HG02623 (cell line): ENCODE measurements around the gene DLGAP1.

ENCODE experiments used
- ATAC-seq: cut with Tn5 transposase; IDR thresholded peaks from one replicate; pipeline ENCODE4 v1.9.1; 2021; ENCODE audit warnings: moderate library complexity; ENCODE audit not compliant: unreplicated experiment

Gene DLGAP1

GRCh38 chr18:3907955-3908354, 547.2 kb downstream of the DLGAP1 start:
- no peak for ATAC-seq

DNA sequence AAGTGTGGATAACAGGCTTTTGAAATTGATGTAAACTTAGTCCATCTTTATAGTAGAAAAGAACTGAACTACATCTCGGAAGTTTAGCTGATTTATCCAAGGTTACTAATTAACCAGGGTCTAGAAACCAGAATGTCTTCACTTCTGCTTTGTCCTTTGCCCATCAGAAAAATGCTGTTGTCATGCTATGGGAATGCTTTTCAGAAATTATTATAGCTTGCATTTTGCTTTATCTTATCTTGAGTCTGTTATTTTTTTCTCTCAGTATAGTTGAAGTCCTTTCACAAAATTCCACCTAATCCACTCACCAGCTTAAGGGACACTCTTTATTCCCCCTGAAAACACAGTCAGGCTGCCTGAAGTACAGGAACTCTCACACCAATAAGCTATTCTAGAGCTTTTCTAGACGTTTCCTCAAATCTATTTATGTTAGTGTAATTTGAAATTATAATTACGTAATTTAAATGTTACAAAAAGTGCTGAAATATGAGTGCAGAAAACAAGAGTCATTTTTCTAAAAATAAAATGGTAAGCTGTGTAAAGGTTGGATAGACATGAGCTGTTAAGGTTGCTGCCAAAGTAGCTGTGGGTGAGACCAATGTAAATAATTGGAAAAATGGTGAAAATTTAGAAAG, 548.9 kb downstream of the DLGAP1 start:
- no peak for ATAC-seq

DNA sequence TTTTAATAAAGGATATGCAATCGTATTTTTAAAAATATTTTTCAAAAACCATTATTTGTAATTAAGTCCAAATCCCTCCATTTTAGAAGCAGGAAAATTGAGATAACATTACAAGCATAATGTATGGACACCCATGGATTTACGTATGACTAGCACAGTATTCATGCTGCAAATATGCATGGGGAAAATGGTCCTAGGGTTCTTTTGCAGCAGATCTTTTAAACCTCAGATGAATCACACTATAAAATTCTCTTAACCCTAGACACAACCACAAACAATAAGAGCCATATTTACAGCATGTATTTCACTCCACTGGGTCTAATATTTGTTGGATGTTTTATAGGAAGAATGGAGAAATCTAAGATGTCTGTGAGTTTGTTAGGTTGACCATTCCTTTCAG, 551.8 kb downstream of the DLGAP1 start:
- no peak for ATAC-seq

DNA sequence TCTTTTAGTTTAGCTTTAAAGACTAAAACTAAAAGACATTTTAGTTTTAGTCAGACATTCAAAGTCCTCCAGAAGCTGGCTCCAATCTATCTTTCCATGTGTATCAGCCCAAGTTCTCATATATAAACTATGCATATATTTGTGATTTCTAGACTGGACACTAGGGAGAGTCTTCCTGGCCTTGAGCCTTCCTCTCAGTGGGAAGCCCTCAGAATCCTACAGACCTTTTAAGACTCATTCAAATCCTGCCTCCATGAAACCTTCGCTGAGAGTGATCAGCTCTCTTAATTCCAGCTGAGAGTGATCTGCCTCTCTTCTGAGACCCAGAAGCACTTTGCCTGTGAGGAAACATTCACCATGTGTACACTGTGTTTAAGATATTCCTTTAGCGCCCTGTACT, 552.4 kb downstream of the DLGAP1 start:
- no peak for ATAC-seq

GRCh38 chr18:3901811-3902210, 553.3 kb downstream of the DLGAP1 start:
- no peak for ATAC-seq

- ATAC-seq = no peak
Observed at GRCh38 chr18:3901042-3901441, 554.1 kb downstream of the DLGAP1 start.

DNA sequence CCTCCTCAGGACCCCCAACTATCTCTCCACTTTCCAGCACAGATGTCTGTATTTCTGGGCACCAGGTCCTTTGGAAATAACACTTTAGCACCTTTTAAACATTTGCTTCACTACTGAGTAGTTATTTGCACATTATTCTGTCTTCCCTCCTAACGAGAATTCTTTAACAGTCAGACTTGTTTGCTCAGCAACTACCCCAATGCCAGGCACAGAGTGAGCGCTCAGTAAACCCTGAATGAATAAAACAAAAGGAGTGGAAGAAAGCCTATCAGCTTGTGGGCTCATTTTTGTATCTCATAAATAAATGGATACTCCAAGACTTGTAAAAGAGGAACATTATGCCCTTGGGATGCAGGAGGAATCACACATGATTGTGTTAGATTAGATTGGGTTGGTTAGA, 554.8 kb downstream of the DLGAP1 start:
- no peak for ATAC-seq

- ATAC-seq = no peak
Observed at GRCh38 chr18:3898861-3899613, 556.1 kb downstream of the DLGAP1 start.

GRCh38 chr18:3892152-3892551, 563.0 kb downstream of the DLGAP1 start:
- ATAC-seq = no peak

DNA sequence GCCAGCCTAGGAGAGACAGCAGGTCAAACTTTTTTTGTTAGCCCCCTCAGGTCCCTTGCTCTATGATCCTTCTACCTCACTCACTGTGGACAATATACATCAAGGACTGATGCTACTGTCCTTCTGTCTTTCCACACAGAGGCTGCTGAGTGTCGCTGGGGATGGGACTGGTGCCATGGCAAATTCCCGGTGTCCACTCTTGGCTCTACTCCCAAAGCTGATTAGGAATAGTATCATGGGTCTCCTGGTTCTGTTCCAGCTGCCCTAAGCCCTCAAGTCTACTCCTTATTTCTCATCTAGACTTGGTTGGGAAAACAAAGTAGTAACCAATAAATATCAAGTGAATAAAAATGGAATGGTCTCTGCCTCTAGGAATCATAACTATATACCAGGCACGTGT, 563.9 kb downstream of the DLGAP1 start:
- no peak for ATAC-seq

DNA sequence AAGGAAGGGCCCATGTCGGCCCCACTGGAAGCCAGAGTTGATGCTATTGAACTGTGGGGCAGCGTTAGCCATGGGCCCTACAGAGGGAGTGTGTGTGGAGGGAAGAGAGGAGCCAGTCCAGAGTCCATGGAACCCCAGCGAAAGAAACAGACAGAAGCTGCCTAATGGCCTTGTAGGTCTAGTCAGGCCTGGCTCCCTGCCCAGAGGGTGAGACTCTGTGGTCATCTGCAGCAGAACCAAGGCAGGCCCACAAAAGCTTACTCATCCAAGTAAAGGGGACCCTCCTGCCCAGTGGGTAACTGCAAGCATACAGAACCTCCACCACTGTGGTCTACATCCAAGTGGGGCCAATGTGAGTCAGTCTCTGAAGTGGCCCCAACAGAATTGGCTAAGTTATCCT, 565.3 kb downstream of the DLGAP1 start:
- no peak for ATAC-seq

GRCh38 chr18:3889121-3889520, 566.0 kb downstream of the DLGAP1 start:
- no peak for ATAC-seq

DNA sequence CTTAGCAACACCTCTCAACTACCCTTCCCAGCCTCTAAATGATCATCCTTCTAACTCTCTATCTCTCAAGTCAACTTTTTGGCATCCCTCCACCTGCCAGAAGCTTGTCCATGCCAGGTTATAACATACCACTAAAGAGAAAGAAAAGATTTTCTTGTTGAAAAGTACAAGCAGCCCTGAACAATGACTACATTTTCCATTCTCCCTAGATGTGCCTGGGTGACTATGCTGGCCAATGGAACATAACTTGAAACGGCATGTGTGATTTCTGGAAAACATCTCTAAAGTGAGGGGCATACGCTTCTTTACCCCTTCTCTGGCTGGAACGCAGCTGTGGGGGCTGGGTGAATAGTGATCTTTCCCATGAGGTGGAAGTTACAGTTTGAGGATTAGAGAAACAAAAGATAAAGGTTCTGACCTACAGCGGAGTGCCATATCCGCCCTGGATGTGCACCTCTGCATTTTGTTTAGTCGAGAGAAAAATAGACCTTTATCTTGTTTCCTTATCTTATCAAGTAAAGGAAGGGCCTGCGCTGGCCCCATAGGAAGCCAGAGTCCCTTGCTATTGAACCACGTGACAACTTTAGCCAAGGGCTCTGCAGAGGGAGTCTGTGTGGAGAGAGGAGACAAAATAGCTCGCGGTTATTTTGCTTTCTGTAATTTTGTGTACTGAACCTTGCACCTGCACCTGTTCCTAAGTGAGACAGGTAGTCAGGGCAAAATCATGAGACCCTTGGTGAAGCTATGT, 568.4 kb downstream of the DLGAP1 start:
- ATAC-seq = no peak

GRCh38 chr18:3885209-3885792, 569.8 kb downstream of the DLGAP1 start:
- ATAC-seq = no peak

GRCh38 chr18:3879836-3880120, 575.3 kb downstream of the DLGAP1 start:
- ATAC-seq = no peak

GRCh38 chr18:3879114-3879835, 575.8 kb downstream of the DLGAP1 start:
- no peak for ATAC-seq

- no peak for ATAC-seq
Observed at GRCh38 chr18:3878401-3878800, 576.7 kb downstream of the DLGAP1 start.

GRCh38 chr18:3877678-3878077, 577.4 kb downstream of the DLGAP1 start:
- no peak for ATAC-seq

DNA sequence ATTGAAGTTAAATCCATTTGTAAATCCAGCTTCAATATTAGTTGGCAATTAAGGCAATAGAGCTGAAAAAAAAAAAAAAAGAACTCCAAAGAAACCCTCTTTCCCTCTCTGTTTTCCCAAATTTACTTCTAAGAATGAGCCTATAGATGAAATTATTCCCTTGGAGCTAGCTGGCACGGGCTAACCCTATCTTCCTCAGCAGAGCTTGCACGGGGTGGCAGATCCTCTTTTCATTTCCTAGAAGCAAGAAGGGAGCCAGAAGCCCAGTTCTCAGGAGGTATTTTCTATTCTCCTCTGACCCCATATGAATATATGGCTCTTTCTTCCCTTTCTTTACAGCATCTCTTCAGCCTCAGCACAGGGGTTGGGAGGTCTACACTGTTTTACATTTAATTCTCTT, 579.1 kb downstream of the DLGAP1 start:
- no peak for ATAC-seq

DNA sequence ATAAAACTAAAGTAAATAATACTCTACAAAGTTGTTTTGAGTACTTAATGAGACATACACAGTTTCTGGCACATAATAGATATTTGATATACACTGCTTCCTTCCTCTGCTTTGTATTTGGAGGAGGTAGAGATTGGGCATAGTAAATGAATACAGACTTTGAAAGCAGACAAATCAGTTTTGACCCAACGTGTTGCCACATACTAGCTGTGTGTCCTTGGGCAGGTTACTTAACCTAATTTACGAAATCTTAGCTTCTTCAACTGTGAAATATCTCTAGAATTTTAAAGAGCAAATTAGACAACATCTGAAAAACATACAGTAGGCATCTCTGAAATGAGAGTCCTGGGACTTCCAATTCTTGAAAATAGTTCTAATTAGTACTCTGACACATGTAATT, 579.7 kb downstream of the DLGAP1 start:
- ATAC-seq = no peak

DNA sequence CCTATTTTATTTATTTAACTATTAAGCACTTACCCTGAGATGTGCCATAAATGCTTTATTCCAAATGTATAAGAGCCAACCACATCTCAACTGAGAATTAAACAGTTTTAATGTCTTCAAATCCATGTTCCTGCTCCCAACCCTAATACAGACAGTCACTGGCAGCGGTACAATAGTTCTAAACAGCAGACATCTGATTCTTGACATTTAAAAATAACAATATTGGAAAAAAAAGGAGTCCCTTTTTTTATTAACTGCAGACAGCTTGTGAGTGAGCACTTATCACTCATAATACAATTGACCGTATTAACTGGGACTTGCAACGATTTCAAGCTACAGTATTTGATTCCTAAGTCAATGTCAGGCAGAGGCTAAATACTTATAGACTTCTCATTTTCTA, 580.5 kb downstream of the DLGAP1 start:
- no peak for ATAC-seq
